Measurements from ENCODE around the gene MAMSTR.

- TF ChIP-seq GATA3 (IDR thresholded peaks at IDR 0.05; ENCODE audit: low read depth, low read length): no peak
- TF ChIP-seq GATA2 (IDR thresholded peaks at IDR 0.05; ENCODE audit: low read depth, low read length): no peak
These were observed 48.0 kb downstream of the MAMSTR start for GRCh38 chr19:48671446-48671995.

Data from SH-SY5Y (cell line).